Muscle layer of duodenum (tissue), 2 donors: ENCODE data around the gene CRACR2A.

Experiments used
- H3K27ac ChIP-seq: one replicate; pipeline ENCODE4 v1.7.0; 2013; ENCODE audit warnings: mild to moderate bottlenecking, low read length
- H3K27me3 ChIP-seq: one replicate; pipeline ENCODE4 v1.7.0; 2013; ENCODE audit warnings: low read depth, mild to moderate bottlenecking, control low read depth, low read length
- H3K36me3 ChIP-seq, 2 donors: one replicate each; pipeline ENCODE4 v1.7.0; 2013; ENCODE audit warnings: low read length in 2 of 2, control low read depth in 1 of 2, mild to moderate bottlenecking in 1 of 2; ENCODE audit not compliant: insufficient read depth in 2 of 2, control insufficient read depth in 1 of 2
- H3K4me1 ChIP-seq, 2 donors: one replicate each; pipeline ENCODE4 v1.7.0; 2013; ENCODE audit warnings: low read length in 2 of 2, mild to moderate bottlenecking in 2 of 2, control low read depth in 1 of 2, moderate library complexity in 1 of 2; ENCODE audit not compliant: insufficient read depth in 2 of 2, control insufficient read depth in 1 of 2
- H3K4me3 ChIP-seq, 2 donors: one replicate each; pipeline ENCODE4 v1.7.0; 2013; ENCODE audit warnings: low read length in 2 of 2, low read depth in 1 of 2, mild to moderate bottlenecking in 1 of 2
- H3K9me3 ChIP-seq, 2 donors: one replicate each; pipeline ENCODE4 v1.7.0; 2013; ENCODE audit warnings: low read length in 2 of 2, control low read depth in 1 of 2, mild to moderate bottlenecking in 1 of 2; ENCODE audit not compliant: control insufficient read depth in 1 of 2
- donor health status: healthy.

The CRACR2A gene

GRCh38 chr12:3772380-3772779 lies 19.5 kb upstream of the CRACR2A start:
- Histone ChIP-seq H3K9me3 (no peaks in the 10 kb centered on the region), H3K4me3 (no peak overlapping the region), H3K36me3 (no peaks in the 10 kb centered on the region), H3K4me1 (no peaks in the 10 kb centered on the region), H3K27me3 (no peaks in the 10 kb centered on the region), H3K27ac (no peak overlapping the region)

GRCh38 chr12:3771853-3772252 lies 18.9 kb upstream of the CRACR2A start:
- Histone ChIP-seq H3K27ac (no peak overlapping the region), H3K36me3 (no peaks in the 10 kb centered on the region), H3K4me1 (no peaks in the 10 kb centered on the region), H3K4me3 (no peak overlapping the region), H3K9me3 (no peaks in the 10 kb centered on the region), H3K27me3 (no peaks in the 10 kb centered on the region)

GRCh38 chr12:3770891-3771290 lies 18.0 kb upstream of the CRACR2A start:
- Histone ChIP-seq H3K27me3 (no peaks in the 10 kb centered on the region), H3K4me1 (no peaks in the 10 kb centered on the region), H3K27ac (no peak overlapping the region), H3K9me3 (no peaks in the 10 kb centered on the region), H3K4me3 (no peak overlapping the region), H3K36me3 (no peaks in the 10 kb centered on the region)

GRCh38 chr12:3768911-3769447 lies 16.1 kb upstream of the CRACR2A start:
- Histone ChIP-seq H3K9me3 (no peaks in the 10 kb centered on the region), H3K27me3 (no peaks in the 10 kb centered on the region), H3K27ac (no peak overlapping the region)

GRCh38 chr12:3761116-3761735 lies 8.3 kb upstream of the CRACR2A start:
- H3K9me3 ChIP-seq: no peaks in the 10 kb centered on the region
- no peaks in the 10 kb centered on the region for H3K27me3 ChIP-seq
- no peak overlapping the region for H3K4me3 ChIP-seq
- H3K4me1 ChIP-seq: no peaks in the 10 kb centered on the region
- H3K36me3 ChIP-seq: no peaks in the 10 kb centered on the region
- no peak overlapping the region for H3K27ac ChIP-seq

More at GRCh38 chr12:3768911-3769447, 16.1 kb upstream of the CRACR2A start:
- Histone ChIP-seq H3K4me3 (no peak overlapping the region), H3K4me1 (no peaks in the 10 kb centered on the region), H3K36me3 (no peaks in the 10 kb centered on the region)

- Histone ChIP-seq H3K4me3 (no peak overlapping the region), H3K27ac (no peak overlapping the region), H3K9me3 (no peaks in the 10 kb centered on the region), H3K36me3 (no peaks in the 10 kb centered on the region), H3K27me3 (no peaks in the 10 kb centered on the region), H3K4me1 (no peaks in the 10 kb centered on the region)
Observed at GRCh38 chr12:3759878-3760277, 7.0 kb upstream of the CRACR2A start.

GRCh38 chr12:3757261-3757660 lies 4.4 kb upstream of the CRACR2A start:
- no peak overlapping the region for H3K27ac ChIP-seq
- no peaks in the 10 kb centered on the region for H3K36me3 ChIP-seq
- peaks cover 6% of the 10 kb centered on the region in 2 donors for H3K4me1 ChIP-seq
- H3K27me3 ChIP-seq: no peaks in the 10 kb centered on the region
- H3K4me3 ChIP-seq: no peak overlapping the region
- no peaks in the 10 kb centered on the region for H3K9me3 ChIP-seq

- Histone ChIP-seq H3K4me1 (peaks cover 6 to 15% of the 10 kb centered on the region in 2 donors), H3K4me3 (no peak overlapping the region), H3K9me3 (no peaks in the 10 kb centered on the region), H3K27ac (no peak overlapping the region), H3K36me3 (no peaks in the 10 kb centered on the region), H3K27me3 (no peaks in the 10 kb centered on the region)
Observed at GRCh38 chr12:3755898-3756297, 3.0 kb upstream of the CRACR2A start.

GRCh38 chr12:3753544-3754284 lies 805 bp upstream of the CRACR2A start:
- H3K9me3 ChIP-seq: no peaks in the 10 kb centered on the region
- H3K27ac ChIP-seq: peak overlapping the region; percentile 74
- H3K4me1 ChIP-seq: peaks cover 6 to 15% of the 10 kb centered on the region in 2 donors
- no peaks in the 10 kb centered on the region for H3K27me3 ChIP-seq
- no peaks in the 10 kb centered on the region for H3K36me3 ChIP-seq
- peak overlapping the region; percentile 48 to 63 for H3K4me3 ChIP-seq

GRCh38 chr12:3752096-3752709 lies 706 bp downstream of the CRACR2A start:
- Histone ChIP-seq H3K27ac (peak overlapping the region; percentile 78), H3K4me1 (peaks cover 6 to 15% of the 10 kb centered on the region in 2 donors), H3K4me3 (peak overlapping the region; percentile 55 to 63), H3K9me3 (no peaks in the 10 kb centered on the region), H3K36me3 (no peaks in the 10 kb centered on the region), H3K27me3 (no peaks in the 10 kb centered on the region)
